ENCODE data around the gene SYT1. TPM values are rescaled to one million over a fixed set of nuclear protein-coding genes. Genes with fewer than 3 reads are reported as not detected.

SYT1 gene
- total and polyA plus RNA-seq, 2 experiments from 2014 or later: 48.7 to 51.7 TPM

DNA sequence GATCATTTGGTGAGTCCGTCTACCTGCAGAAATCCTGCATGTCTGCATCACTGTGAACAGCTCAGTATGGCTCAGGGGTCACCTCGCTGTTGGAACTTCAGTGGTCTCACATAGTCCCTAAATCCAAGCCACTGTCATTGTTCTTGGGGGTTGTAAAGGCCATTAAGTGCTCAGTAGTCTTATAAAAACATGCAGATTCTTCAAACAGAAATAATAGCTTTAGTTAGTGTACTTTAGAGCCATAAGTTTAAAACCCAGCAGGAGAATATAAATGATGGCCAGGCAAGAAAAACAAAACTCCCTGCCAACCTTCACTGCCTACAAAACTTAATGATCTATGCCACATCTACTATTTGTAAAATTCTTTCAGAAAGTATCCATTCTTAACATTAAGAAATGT is 396.3 kb downstream of the SYT1 start:
- H3K4me2 ChIP-seq: no peak overlapping the region
- Mint-ChIP-seq H3K27me3 (ENCODE audit: insufficient read depth, low read depth, poor library complexity) (peaks cover 5% of the 10 kb centered on the region), H3K9me3 (no peaks in the 10 kb centered on the region), H3K27ac (no peak overlapping the region), H3K4me3 (no peak overlapping the region), H3K4me1 (no peaks in the 10 kb centered on the region; the same call in 2 of the 3 replicates), H3K36me3 (ENCODE audit: low read depth) (no peaks in the 10 kb centered on the region)
- no peaks in the 10 kb centered on the region for H3F3A ChIP-seq (replicated peaks; ENCODE audit: low read depth)
- no peaks in the 10 kb centered on the region for H3K9me2 ChIP-seq (ENCODE audit: insufficient read depth)
- TF ChIP-seq EZH2phosphoT487 (IDR thresholded peaks at IDR 0.05; ENCODE audit: unreplicated experiment) (no peak), JUNB (IDR thresholded peaks at IDR 0.05; ENCODE audit: unreplicated experiment) (no peak), STAT1 (IDR thresholded peaks at IDR 0.05; ENCODE audit: unreplicated experiment) (no peak), POLR2AphosphoS5 (IDR thresholded peaks at IDR 0.05; ENCODE audit: low read depth) (no peak), NANOG (IDR thresholded peaks at IDR 0.05; ENCODE audit: borderline replicate concordance) (no peak), ZNF114 (CRISPR knock-in tag; IDR thresholded peaks at IDR 0.05) (no peak)
- TF ChIP-seq, protein P1, sequence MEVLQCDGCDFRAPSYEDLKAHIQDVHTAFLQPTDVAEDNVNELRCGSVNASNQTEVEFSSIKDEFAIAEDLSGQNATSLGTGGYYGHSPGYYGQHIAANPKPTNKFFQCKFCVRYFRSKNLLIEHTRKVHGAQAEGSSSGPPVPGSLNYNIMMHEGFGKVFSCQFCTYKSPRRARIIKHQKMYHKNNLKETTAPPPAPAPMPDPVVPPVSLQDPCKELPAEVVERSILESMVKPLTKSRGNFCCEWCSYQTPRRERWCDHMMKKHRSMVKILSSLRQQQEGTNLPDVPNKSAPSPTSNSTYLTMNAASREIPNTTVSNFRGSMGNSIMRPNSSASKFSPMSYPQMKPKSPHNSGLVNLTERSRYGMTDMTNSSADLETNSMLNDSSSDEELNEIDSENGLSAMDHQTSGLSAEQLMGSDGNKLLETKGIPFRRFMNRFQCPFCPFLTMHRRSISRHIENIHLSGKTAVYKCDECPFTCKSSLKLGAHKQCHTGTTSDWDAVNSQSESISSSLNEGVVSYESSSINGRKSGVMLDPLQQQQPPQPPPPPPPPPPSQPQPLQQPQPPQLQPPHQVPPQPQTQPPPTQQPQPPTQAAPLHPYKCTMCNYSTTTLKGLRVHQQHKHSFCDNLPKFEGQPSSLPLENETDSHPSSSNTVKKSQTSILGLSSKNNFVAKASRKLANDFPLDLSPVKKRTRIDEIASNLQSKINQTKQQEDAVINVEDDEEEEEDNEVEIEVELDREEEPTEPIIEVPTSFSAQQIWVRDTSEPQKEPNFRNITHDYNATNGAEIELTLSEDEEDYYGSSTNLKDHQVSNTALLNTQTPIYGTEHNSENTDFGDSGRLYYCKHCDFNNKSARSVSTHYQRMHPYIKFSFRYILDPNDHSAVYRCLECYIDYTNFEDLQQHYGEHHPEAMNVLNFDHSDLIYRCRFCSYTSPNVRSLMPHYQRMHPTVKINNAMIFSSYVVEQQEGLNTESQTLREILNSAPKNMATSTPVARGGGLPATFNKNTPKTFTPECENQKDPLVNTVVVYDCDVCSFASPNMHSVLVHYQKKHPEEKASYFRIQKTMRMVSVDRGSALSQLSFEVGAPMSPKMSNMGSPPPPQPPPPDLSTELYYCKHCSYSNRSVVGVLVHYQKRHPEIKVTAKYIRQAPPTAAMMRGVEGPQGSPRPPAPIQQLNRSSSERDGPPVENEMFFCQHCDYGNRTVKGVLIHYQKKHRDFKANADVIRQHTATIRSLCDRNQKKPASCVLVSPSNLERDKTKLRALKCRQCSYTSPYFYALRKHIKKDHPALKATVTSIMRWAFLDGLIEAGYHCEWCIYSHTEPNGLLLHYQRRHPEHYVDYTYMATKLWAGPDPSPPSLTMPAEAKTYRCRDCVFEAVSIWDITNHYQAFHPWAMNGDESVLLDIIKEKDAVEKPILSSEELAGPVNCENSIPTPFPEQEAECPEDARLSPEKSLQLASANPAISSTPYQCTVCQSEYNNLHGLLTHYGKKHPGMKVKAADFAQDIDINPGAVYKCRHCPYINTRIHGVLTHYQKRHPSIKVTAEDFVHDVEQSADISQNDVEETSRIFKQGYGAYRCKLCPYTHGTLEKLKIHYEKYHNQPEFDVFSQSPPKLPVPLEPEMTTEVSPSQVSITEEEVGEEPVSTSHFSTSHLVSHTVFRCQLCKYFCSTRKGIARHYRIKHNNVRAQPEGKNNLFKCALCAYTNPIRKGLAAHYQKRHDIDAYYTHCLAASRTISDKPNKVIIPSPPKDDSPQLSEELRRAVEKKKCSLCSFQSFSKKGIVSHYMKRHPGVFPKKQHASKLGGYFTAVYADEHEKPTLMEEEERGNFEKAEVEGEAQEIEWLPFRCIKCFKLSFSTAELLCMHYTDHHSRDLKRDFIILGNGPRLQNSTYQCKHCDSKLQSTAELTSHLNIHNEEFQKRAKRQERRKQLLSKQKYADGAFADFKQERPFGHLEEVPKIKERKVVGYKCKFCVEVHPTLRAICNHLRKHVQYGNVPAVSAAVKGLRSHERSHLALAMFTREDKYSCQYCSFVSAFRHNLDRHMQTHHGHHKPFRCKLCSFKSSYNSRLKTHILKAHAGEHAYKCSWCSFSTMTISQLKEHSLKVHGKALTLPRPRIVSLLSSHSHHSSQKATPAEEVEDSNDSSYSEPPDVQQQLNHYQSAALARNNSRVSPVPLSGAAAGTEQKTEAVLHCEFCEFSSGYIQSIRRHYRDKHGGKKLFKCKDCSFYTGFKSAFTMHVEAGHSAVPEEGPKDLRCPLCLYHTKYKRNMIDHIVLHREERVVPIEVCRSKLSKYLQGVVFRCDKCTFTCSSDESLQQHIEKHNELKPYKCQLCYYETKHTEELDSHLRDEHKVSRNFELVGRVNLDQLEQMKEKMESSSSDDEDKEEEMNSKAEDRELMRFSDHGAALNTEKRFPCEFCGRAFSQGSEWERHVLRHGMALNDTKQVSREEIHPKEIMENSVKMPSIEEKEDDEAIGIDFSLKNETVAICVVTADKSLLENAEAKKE (CRISPR knock-in tag; IDR thresholded peaks at IDR 0.05): no peak
- TF ChIP-seq, protein P2, sequence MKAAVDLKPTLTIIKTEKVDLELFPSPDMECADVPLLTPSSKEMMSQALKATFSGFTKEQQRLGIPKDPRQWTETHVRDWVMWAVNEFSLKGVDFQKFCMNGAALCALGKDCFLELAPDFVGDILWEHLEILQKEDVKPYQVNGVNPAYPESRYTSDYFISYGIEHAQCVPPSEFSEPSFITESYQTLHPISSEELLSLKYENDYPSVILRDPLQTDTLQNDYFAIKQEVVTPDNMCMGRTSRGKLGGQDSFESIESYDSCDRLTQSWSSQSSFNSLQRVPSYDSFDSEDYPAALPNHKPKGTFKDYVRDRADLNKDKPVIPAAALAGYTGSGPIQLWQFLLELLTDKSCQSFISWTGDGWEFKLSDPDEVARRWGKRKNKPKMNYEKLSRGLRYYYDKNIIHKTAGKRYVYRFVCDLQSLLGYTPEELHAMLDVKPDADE (IDR thresholded peaks at IDR 0.05): no peak
- DNase-seq (ENCODE audit: low spot score): no peak
- H3K79me2 ChIP-seq (replicated peaks; ENCODE audit: insufficient read depth): no peaks in the 10 kb centered on the region
- H3K27ac ChIP-seq (ENCODE audit: low read depth): no peak overlapping the region
- no peaks in the 10 kb centered on the region for H4K20me1 ChIP-seq (replicated peaks; ENCODE audit: insufficient read depth)
- ATAC-seq: no peak
- H3K36me3 ChIP-seq (ENCODE audit: insufficient read depth): no peaks in the 10 kb centered on the region
- peaks cover 19% of the 10 kb centered on the region; the same call in 1 of the 2 replicates for H3K27me3 ChIP-seq (ENCODE audit: insufficient read depth)
- H3K4me1 ChIP-seq (ENCODE audit: insufficient read depth): no peaks in the 10 kb centered on the region
- no peak overlapping the region for H2AFZ ChIP-seq
- H3K4me3 ChIP-seq: no peak overlapping the region
